Stimulated activated CD8-positive, alpha-beta memory T cell treated with anti-CD3 and anti-CD28 coated beads, Interleukin-15, amount 100 ng/mL, for 24 hours (primary cell): ENCODE measurements around the gene MCF2L2.

Experiments
- DNase-seq: peaks from one replicate; pipeline ENCODE4 v3.0.0-alpha.2; 2020; ENCODE audit warnings: low read depth

The MCF2L2 gene

GRCh38 chr3:183265157-183265642, 163.2 kb downstream of the MCF2L2 start:
- no peak for DNase-seq

- DNase-seq = no peak
Measured at GRCh38 chr3:183264268-183264667, 164.2 kb downstream of the MCF2L2 start.

GRCh38 chr3:183262875-183263378, 165.5 kb downstream of the MCF2L2 start:
- no peak for DNase-seq

DNA sequence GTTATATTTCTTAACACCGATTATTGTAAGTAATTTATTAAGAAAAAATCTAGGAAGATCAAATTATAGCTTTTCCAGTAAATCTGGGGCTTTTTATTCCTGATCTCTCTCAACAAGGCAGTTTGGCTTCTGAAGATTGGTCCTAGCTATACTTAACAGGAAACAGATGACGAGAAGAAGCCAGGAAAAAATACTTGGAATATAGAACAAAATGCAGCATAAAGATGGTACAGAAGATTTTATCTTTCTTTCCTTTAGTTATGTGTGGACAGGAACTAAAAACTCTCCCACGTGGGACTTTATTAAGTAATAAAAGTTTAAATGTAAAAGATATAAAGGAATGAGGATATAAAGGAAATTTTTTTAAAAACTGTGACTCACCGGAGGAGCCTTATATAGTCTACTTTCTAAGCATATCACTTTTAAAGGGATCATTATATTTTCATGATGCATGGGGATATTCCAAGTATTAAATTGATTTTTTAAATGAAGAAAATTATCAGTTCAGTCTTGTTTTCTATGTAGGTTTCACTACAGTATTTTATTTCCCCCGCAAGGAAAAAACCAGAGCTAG, 167.2 kb downstream of the MCF2L2 start:
- DNase-seq = no peak

GRCh38 chr3:183260167-183260904, 168.1 kb downstream of the MCF2L2 start:
- DNase-seq = no peak

GRCh38 chr3:183259621-183260020, 168.8 kb downstream of the MCF2L2 start:
- DNase-seq = no peak

- DNase-seq = no peak
Measured at GRCh38 chr3:183259087-183259486, 169.3 kb downstream of the MCF2L2 start.

DNA sequence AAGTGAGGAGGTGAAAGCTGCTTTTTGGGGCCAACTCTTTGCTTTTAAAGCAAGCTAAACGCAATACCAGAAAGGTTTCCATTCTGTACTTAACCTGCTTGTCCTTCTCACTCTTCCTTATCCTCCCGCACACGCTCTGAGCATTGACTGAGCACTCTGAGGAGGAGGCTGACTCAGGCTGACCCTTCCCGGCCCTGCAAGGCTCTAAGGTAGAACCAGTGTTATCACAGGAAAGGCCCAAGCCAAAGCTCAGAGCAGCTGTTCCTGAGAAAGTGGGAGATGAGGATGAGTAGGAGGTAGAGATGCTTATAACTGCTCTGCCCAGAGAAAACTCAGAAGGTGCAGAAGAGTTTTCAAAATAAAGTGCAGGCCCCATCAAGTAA, 173.1 kb downstream of the MCF2L2 start:
- DNase-seq = no peak

GRCh38 chr3:183254487-183255347, 173.7 kb downstream of the MCF2L2 start:
- DNase-seq = no peak

DNA sequence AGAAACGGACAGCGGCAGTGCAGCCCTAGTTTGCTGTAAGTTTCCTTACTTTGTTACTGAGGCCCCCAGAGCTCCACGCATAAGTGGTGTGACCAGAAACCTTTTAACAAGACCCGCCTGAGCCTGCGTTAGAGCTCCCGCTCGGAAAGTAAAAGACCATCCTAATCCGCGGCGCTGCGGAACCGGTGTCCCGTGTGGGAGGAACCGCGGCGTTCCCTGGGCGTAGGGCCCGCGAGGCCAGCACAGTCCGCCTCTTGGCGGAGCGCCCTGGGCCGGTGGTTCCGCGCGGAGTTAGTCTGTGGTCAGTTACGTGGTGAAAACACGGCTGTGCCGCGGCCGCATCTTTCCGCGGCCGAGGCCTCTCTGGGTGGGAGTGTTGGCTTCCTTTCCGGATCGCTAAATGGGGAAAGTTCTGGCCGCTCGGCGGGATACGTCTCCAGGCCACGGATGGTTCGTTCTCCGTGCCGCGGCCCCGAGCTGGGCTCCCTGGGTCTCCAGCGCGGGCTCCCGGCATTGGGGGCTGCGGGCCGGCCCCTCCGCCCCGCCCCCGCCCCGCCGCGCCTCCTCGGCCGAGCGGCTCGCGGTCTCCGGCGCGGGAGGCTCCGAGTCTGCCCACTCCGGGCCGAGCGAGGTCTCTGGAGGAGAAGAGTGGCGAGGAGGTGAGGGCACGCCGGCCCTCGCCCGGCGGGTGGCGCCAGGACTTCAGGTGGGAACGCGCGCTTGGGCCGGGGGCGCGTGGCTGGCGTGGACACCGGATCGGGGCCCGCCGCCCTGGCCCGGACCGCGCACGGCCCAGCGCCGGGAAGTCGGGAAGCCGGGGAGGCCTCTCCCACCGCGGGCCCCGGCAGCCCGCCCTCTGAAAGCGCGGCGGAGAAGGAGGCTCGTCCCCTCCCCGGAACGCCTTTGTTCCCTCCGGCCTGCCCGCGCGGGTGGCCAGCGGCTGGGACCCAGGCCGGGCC, 174.6 kb downstream of the MCF2L2 start:
- DNase-seq = no peak

GRCh38 chr3:183252973-183253527, 175.4 kb downstream of the MCF2L2 start, which contains the start of gene B3GNT5:
Gene B3GNT5, plus strand, starts transcription at chr3:183253253. Its CDS starts 16,546 bp downstream, at chr3:183269799.
- no peak for DNase-seq

DNA sequence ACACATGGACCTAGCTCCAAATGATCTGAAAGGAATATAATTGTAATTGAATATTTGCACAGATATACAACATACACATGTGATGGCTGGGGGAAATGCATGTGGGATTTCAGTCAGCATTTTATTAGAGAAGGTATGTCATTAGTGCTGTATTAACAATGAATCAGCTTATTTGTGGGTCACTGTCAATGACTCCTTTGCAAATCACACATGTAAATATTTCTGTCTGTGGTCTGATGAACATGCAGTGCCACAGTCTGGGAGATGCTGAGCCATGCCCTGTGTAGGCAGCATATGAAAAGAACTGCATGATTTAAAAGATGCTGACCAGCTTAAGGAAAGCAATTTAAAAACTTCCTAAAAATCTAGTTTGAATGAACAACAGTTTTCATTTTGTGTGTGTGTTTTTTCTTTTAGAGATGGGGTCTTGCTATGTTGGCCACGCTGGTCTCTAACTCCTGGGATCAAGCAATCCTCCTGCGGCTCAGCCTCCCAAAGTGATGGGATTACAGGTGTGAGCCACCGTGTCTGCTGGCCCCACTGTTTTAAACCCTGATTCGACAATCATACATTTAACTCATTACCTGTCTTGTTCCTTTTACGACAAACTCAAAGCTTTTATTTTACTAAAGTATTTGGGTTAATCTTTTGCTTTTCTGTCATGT, 176.2 kb downstream of the MCF2L2 start:
- DNase-seq = no peak

GRCh38 chr3:183249006-183249718, 179.3 kb downstream of the MCF2L2 start:
- DNase-seq = no peak

GRCh38 chr3:183247011-183247589, 181.3 kb downstream of the MCF2L2 start:
- no peak for DNase-seq

- no peak for DNase-seq
Measured at GRCh38 chr3:183244981-183245476, 183.4 kb downstream of the MCF2L2 start.

- no peak for DNase-seq
Measured at GRCh38 chr3:183244219-183244618, 184.2 kb downstream of the MCF2L2 start.

GRCh38 chr3:183242431-183242830, 186.0 kb downstream of the MCF2L2 start:
- no peak for DNase-seq

GRCh38 chr3:183239046-183239445, 189.4 kb downstream of the MCF2L2 start:
- no peak for DNase-seq

DNA sequence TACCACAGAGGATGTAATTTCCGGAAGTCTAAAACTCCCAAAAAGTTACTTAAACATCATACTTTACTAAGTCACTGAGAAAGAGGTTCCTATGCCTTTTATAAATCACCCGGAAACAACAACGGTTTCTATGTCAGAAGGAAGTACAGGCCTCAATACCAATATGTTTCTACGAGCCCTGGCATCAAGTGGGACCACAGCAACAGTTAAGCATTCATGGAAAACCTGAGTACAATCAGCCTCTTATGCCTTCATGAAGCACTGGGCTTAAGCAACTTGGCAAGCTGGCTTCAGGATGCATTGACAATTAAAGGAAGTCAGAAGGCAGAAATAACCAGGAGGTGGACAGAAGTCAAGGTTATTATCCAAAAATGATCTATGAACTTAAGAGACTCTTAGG, 194.5 kb downstream of the MCF2L2 start:
- DNase-seq = no peak
